Occipital lobe (tissue), 2 donors: ENCODE results near the gene DSCAML1. TPM values are rescaled to one million over a fixed set of nuclear protein-coding genes. Genes with fewer than 3 reads are reported as not detected.
"Not testable (repeated sequence)": the region's sequence is repeated elsewhere in the genome, so short reads cannot be mapped to it uniquely, and the experiment has no call there.

Experiments used
- DNase-seq: peaks from one replicate; lab custom pipeline; 2025; lab: John Stamatoyannopoulos, UW
- total RNA-seq: library from RNA; depleted of rRNA; stranded (reverse); fragments of >200 nt; gene quantifications from one replicate; pipeline ENCODE4 v1.2.3, GENCODE V29; 2014

Gene DSCAML1
- total RNA-seq, 1 donor from 2014 or later: 7.6 TPM

- DNase-seq: no peak
Measured at GRCh38 chr11:117457031-117457785, 339.8 kb downstream of the DSCAML1 start.

GRCh38 chr11:117456721-117457029, 340.3 kb downstream of the DSCAML1 start:
- DNase-seq: not testable (repeated sequence)

GRCh38 chr11:117456027-117456720, 340.8 kb downstream of the DSCAML1 start:
- no peak for DNase-seq

GRCh38 chr11:117454564-117454917, 342.5 kb downstream of the DSCAML1 start:
- no peak for DNase-seq

- no peak for DNase-seq
Measured at GRCh38 chr11:117453886-117454563, 343.0 kb downstream of the DSCAML1 start.

GRCh38 chr11:117449111-117449693, 347.8 kb downstream of the DSCAML1 start:
- no peak for DNase-seq

- DNase-seq: no peak
Measured at GRCh38 chr11:117444711-117445658, 352.0 kb downstream of the DSCAML1 start.

- DNase-seq: no peak
Measured at GRCh38 chr11:117444256-117444655, 352.8 kb downstream of the DSCAML1 start.

GRCh38 chr11:117443266-117444186, 353.5 kb downstream of the DSCAML1 start:
- DNase-seq: peak; percentile 50

GRCh38 chr11:117442869-117443239, 354.2 kb downstream of the DSCAML1 start:
- DNase-seq: no peak

- DNase-seq: no peak
Measured at GRCh38 chr11:117442049-117442868, 354.8 kb downstream of the DSCAML1 start.

GRCh38 chr11:117441146-117441975, 355.7 kb downstream of the DSCAML1 start:
- DNase-seq: no peak

- DNase-seq: no peak
Measured at GRCh38 chr11:117440258-117440657, 356.8 kb downstream of the DSCAML1 start.

- no peak for DNase-seq
Measured at GRCh38 chr11:117439256-117439655, 357.8 kb downstream of the DSCAML1 start.

GRCh38 chr11:117438371-117439000, 358.5 kb downstream of the DSCAML1 start:
- no peak for DNase-seq

- no peak for DNase-seq
Measured at GRCh38 chr11:117437791-117438130, 359.3 kb downstream of the DSCAML1 start.

GRCh38 chr11:117437041-117437790, 359.8 kb downstream of the DSCAML1 start:
- no peak for DNase-seq
